K562 (cell line): ENCODE measurements around the gene NLRP12. TPM values are rescaled to one million over a fixed set of nuclear protein-coding genes. Genes with fewer than 3 reads are reported as not detected.

ENCODE experiments used
- CBFA2T2 ChIP-seq: fragments of 450-650 bp; conservative IDR thresholded peaks from 2 replicates; pipeline ENCODE4 v1.6.1; 2017; ENCODE audit warnings: mild to moderate bottlenecking
- DNMT1 ChIP-seq: fragments of 450-650 bp; IDR thresholded peaks from 2 replicates; pipeline ENCODE4 v1.6.1; 2016; ENCODE audit warnings: antibody characterized with exemption, mild to moderate bottlenecking
- ELF4 ChIP-seq: fragments of 450-650 bp; formaldehyde crosslinking; IDR thresholded peaks from 2 replicates; pipeline ENCODE4 v1.4.0; 2022; ENCODE audit warnings: missing genetic modification characterization
- FOXA3 ChIP-seq, 2 experiments: fragments of 450-650 bp in 1 of 2; sonication (generic) in 1 of 2; formaldehyde crosslinking; IDR thresholded peaks in 1 of 2; conservative IDR thresholded peaks in 1 of 2; 2 replicates each; pipeline versions ENCODE4 v1.4.0 to v1.8.0; 2020 to 2022; ENCODE audit warnings: mild to moderate bottlenecking in 2 of 2, missing genetic modification reagents in 1 of 2
- JUNB ChIP-seq: fragments of 450-650 bp; formaldehyde crosslinking; conservative IDR thresholded peaks from 2 replicates; pipeline ENCODE4 v1.4.0; 2020; ENCODE audit warnings: mild to moderate bottlenecking
- KLF13 ChIP-seq: fragments of 450-650 bp; IDR thresholded peaks from 2 replicates; pipeline ENCODE4 v1.6.1; 2016; ENCODE audit warnings: missing genetic modification characterization, low read depth, mild to moderate bottlenecking, missing compliant biosample characterization, moderate library complexity, borderline replicate concordance
- MED1 ChIP-seq: sonication (generic); formaldehyde crosslinking; IDR thresholded peaks from 2 replicates; pipeline ENCODE4 v1.8.1; 2023; ENCODE audit warnings: missing genetic modification reagents, borderline replicate concordance
- MEF2D ChIP-seq: conservative IDR thresholded peaks from 2 replicates; pipeline ENCODE4 v1.6.1; 2016; ENCODE audit warnings: low read depth, missing genetic modification characterization, missing compliant biosample characterization
- MYNN ChIP-seq, 2 experiments: sonication (generic); formaldehyde crosslinking in 1 of 2; IDR thresholded peaks; 2 replicates each; pipeline versions ENCODE4 v1.5.0 to v1.6.1; 2016 to 2020; ENCODE audit warnings: antibody characterized with exemption in 1 of 2, missing genetic modification reagents in 1 of 2
- PURB ChIP-seq: sonication (generic); formaldehyde crosslinking; IDR thresholded peaks from 2 replicates; pipeline ENCODE4 v1.9.0; 2021; ENCODE audit warnings: low read depth, mild to moderate bottlenecking, missing genetic modification reagents
- RBBP5 ChIP-seq: fragments of 200-600 bp; sonication (generic); IDR thresholded peaks from 2 replicates; pipeline ENCODE4 v1.6.1; 2012; ENCODE audit warnings: borderline replicate concordance, mild to moderate bottlenecking, low read length, control low read depth, inconsistent platforms; ENCODE audit not compliant: insufficient read depth, poor library complexity, severe bottlenecking
- SRF ChIP-seq, 2 experiments: fragments of 250-450, 450-650 bp in 1 of 2; sonication (Bioruptor Pico) in 1 of 2; sonication (generic) in 1 of 2; formaldehyde crosslinking; IDR thresholded peaks; 2 replicates each; pipeline versions ENCODE4 v1.5.0 to v1.5.1; 2020 to 2022; ENCODE audit warnings: mild to moderate bottlenecking in 1 of 2, missing genetic modification reagents in 1 of 2
- STAG1 ChIP-seq: sonication (generic); formaldehyde crosslinking; IDR thresholded peaks from 2 replicates; pipeline ENCODE4 v1.5.0; 2020; ENCODE audit warnings: missing genetic modification reagents, borderline replicate concordance
- TAL1 ChIP-seq: fragments of 450-650 bp; IDR thresholded peaks from 2 replicates; pipeline ENCODE4 v1.6.1; 2016; ENCODE audit warnings: mild to moderate bottlenecking
- TBP ChIP-seq: optimal IDR thresholded peaks from 2 replicates; pipeline ENCODE3; 2011; ENCODE audit warnings: low read depth, low read length, improper control_type of control experiment
- TEAD2 ChIP-seq: fragments of 450-650 bp; IDR thresholded peaks from 2 replicates; pipeline ENCODE4 v1.6.1; 2016; ENCODE audit warnings: missing genetic modification characterization, control low read depth, missing compliant biosample characterization
- WHSC1 ChIP-seq: IDR thresholded peaks from one replicate; pipeline ENCODE4 v1.6.1; 2012; ENCODE audit warnings: low read length, control low read depth, inconsistent platforms
- ZEB2 ChIP-seq: fragments of 450-650 bp; IDR thresholded peaks from 2 replicates; pipeline ENCODE4 v1.6.1; 2016
- ZNF785 ChIP-seq: fragments of 250-450 bp; sonication (Bioruptor Pico); IDR thresholded peaks from 2 replicates; pipeline ENCODE4 v1.4.0; 2020; ENCODE audit warnings: mild to moderate bottlenecking
- polyA plus RNA-seq, 8 experiments: library from polyadenylated mRNA; depleted of rRNA in 4 of 8; stranded (reverse) in 5 of 8; unstranded in 3 of 8; fragments of >200 nt; fragmentation: Nextera tagmentation in 2 of 8; fragmentation: Illumina TruSeq in 1 of 8; extraction: Ambion mirVana in 2 of 8; extraction: Trizol in 1 of 8; gene quantifications; 2 replicates each; pipeline versions ENCODE4 v1.2.1 to v1.2.3, GENCODE V29; 2011 to 2014; ENCODE audit warnings: inconsistent platforms in 1 of 8, missing spikeins in 1 of 8
- total RNA-seq, 7 experiments: library from RNA; depleted of rRNA in 6 of 7; stranded (reverse); fragments of >200 nt in 6 of 7; fragmentation: Illumina TruSeq in 2 of 7; extraction: Trizol in 2 of 7; gene quantifications; 2 replicates each; pipeline versions ENCODE4 v1.2.1 to v1.2.3, GENCODE V29; 2011 to 2021; ENCODE audit warnings: low replicate concordance in 1 of 7
- TF ChIP-seq, protein P1 (sequence below): sonication (generic); formaldehyde crosslinking; IDR thresholded peaks from 2 replicates; pipeline ENCODE4 v1.8.0; 2022; ENCODE audit warnings: mild to moderate bottlenecking, missing genetic modification reagents
- TF ChIP-seq, protein P2 (sequence below): IDR thresholded peaks from 3 replicates; pipeline ENCODE4 v1.6.1; 2011; ENCODE audit warnings: borderline replicate concordance, mild to moderate bottlenecking; ENCODE audit not compliant: insufficient read length, insufficient read depth
- TF ChIP-seq, protein P3 (sequence below): sonication (generic); formaldehyde crosslinking; IDR thresholded peaks from 2 replicates; pipeline ENCODE4 v1.8.0; 2022; ENCODE audit warnings: mild to moderate bottlenecking, missing genetic modification reagents
- TF ChIP-seq, protein P4 (sequence below): fragments of 250-450 bp; sonication (Bioruptor Pico); IDR thresholded peaks from 2 replicates; pipeline ENCODE4 v1.8.0; 2022; ENCODE audit warnings: inconsistent platforms

NLRP12 gene
- total and polyA plus RNA-seq, 9 of the 15 experiments (the other 6 are each of a cell fraction or from before 2014, with no cell fraction given), result not detected

DNA sequence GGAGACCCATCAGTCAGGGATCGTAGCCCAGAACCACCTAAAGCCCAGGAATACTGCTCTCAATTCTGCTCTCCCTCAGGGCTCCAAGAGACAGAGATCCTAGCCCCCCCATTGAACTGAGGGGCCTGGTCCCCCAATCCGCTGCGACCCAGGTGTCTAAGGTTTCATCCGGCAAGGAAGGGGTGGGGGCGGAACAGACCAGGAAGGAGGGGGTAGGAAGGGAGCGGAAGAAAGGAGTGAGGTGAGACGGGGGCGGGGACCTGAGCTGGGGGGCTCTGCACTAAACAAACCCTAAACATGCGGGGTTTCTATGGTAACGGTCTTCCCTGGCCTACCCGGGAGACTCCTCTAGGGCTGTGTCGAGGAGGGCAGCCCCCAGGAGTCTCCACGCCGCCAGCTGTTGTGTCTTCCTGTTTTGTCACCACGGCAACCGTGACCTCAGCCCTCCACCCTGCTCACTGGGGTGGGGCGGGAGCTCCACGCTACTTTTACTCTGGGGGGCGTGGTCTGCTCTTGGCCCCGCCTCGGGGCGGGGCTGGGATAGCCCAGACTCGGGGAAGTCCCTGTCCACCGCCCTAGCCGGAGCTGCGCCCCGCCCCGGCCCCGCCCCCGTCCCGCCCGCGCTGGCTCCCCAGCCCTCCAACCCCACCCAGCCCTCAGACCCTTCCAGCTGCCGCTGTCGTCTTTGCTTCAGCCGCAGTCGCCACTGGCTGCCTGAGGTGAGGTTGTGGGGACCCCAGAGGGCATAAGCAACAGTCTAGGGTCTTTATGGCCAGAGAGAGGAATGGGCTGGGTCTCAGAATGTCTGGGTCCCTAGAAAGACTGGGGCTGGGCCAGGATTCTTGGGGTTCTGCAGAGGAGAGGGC is 43.3 kb upstream of the NLRP12 start, which contains the start of gene MYADM (continued):
- TF ChIP-seq, protein P1, sequence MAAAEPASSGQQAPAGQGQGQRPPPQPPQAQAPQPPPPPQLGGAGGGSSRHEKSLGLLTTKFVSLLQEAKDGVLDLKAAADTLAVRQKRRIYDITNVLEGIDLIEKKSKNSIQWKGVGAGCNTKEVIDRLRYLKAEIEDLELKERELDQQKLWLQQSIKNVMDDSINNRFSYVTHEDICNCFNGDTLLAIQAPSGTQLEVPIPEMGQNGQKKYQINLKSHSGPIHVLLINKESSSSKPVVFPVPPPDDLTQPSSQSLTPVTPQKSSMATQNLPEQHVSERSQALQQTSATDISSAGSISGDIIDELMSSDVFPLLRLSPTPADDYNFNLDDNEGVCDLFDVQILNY (CRISPR knock-in tag), result no peak
- no peak for TF ChIP-seq DNMT1
- TF ChIP-seq, protein P2, sequence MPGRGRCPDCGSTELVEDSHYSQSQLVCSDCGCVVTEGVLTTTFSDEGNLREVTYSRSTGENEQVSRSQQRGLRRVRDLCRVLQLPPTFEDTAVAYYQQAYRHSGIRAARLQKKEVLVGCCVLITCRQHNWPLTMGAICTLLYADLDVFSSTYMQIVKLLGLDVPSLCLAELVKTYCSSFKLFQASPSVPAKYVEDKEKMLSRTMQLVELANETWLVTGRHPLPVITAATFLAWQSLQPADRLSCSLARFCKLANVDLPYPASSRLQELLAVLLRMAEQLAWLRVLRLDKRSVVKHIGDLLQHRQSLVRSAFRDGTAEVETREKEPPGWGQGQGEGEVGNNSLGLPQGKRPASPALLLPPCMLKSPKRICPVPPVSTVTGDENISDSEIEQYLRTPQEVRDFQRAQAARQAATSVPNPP, result no peak
- no peak for TF ChIP-seq ELF4 (CRISPR knock-in tag)
- TF ChIP-seq, protein P3, sequence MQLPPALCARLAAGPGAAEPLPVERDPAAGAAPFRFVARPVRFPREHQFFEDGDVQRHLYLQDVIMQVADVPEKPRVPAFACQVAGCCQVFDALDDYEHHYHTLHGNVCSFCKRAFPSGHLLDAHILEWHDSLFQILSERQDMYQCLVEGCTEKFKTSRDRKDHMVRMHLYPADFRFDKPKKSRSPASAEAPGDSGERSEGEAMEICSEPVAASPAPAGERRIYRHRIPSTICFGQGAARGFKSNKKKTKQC (CRISPR knock-in tag), result no peak
- TF ChIP-seq PURB, result no peak
- no peak for TF ChIP-seq MED1 (CRISPR knock-in tag)
- TF ChIP-seq FOXA3 (CRISPR knock-in tag; conservative IDR thresholded peaks at IDR 0.05 in 1 of 2, IDR thresholded peaks at IDR 0.05 in 1 of 2), result no peak
- TF ChIP-seq CBFA2T2, result no peak
- peak; percentile 76 for TF ChIP-seq TBP
- TF ChIP-seq JUNB, result no peak
- no peak for TF ChIP-seq STAG1 (CRISPR knock-in tag)
- no peak for TF ChIP-seq TAL1
- TF ChIP-seq SRF (CRISPR knock-in tag; IDR thresholded peaks at IDR 0.05), result peak in 1 of 2 experiments; percentile 75; a peak in 1 of 4 replicates
- TF ChIP-seq ZEB2, result no peak
- no peak for TF ChIP-seq ZNF785 (CRISPR knock-in tag)
- no peak for TF ChIP-seq TEAD2 (tag)
- TF ChIP-seq, protein P4, sequence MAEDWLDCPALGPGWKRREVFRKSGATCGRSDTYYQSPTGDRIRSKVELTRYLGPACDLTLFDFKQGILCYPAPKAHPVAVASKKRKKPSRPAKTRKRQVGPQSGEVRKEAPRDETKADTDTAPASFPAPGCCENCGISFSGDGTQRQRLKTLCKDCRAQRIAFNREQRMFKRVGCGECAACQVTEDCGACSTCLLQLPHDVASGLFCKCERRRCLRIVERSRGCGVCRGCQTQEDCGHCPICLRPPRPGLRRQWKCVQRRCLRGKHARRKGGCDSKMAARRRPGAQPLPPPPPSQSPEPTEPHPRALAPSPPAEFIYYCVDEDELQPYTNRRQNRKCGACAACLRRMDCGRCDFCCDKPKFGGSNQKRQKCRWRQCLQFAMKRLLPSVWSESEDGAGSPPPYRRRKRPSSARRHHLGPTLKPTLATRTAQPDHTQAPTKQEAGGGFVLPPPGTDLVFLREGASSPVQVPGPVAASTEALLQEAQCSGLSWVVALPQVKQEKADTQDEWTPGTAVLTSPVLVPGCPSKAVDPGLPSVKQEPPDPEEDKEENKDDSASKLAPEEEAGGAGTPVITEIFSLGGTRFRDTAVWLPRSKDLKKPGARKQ (CRISPR knock-in tag), result no peak
- no peak for TF ChIP-seq KLF13
- no peak for TF ChIP-seq MEF2D (tag)
- peak; percentile 83 for TF ChIP-seq MYNN (IDR thresholded peaks at IDR 0.05)
- TF ChIP-seq MYNN (CRISPR knock-in tag; IDR thresholded peaks at IDR 0.05), result no peak
- TF ChIP-seq WHSC1, result no peak
- no peak for TF ChIP-seq RBBP5
